Measurements from ENCODE around the gene ATP5MG. TPM values are rescaled to one million over a fixed set of nuclear protein-coding genes. Genes with fewer than 3 reads are reported as not detected.

Gene ATP5MG
- total RNA-seq, 1 experiment from 2014 or later, result 42.5 TPM

- DNase-seq (ENCODE audit: low read depth), result no peak
Observed at GRCh38 chr11:118441770-118442275, 40.4 kb downstream of the ATP5MG start.

- DNase-seq (ENCODE audit: low read depth), result no peak
Observed at GRCh38 chr11:118442301-118442700, 40.9 kb downstream of the ATP5MG start.

- DNase-seq (ENCODE audit: low read depth), result no peak
Observed at GRCh38 chr11:118442908-118443589, 41.6 kb downstream of the ATP5MG start.

GRCh38 chr11:118443590-118444218, 42.3 kb downstream of the ATP5MG start:
- DNase-seq (ENCODE audit: low read depth), result no peak

GRCh38 chr11:118447423-118447822, 46.0 kb downstream of the ATP5MG start:
- no peak for DNase-seq (ENCODE audit: low read depth)

- no peak for DNase-seq (ENCODE audit: low read depth)
Observed at GRCh38 chr11:118448294-118448693, 46.9 kb downstream of the ATP5MG start.

GRCh38 chr11:118449316-118449918, 48.0 kb downstream of the ATP5MG start:
- no peak for DNase-seq (ENCODE audit: low read depth)

GRCh38 chr11:118450451-118450850, 49.0 kb downstream of the ATP5MG start:
- DNase-seq (ENCODE audit: low read depth), result no peak

Other genes with a start within 250 kb of the ATP5MG start
- gene SCN4B, start 248.8 kb upstream of the ATP5MG start, total RNA-seq (2014; rRNA removed), result not detected in 2 replicates
- gene SCN2B, start 225.0 kb upstream of the ATP5MG start, total RNA-seq (2014; rRNA removed), result not detected in 2 replicates
- not detected in 2 replicates for gene JAML, start 176.6 kb upstream of the ATP5MG start, total RNA-seq (2014; rRNA removed)
- gene MPZL3, start 149.2 kb upstream of the ATP5MG start, total RNA-seq (2014; rRNA removed), result 0.06 TPM in 1 of 2 replicates, not detected in the other
- gene MPZL2, start 137.3 kb upstream of the ATP5MG start, total RNA-seq (2014; rRNA removed), result not detected in 2 replicates
- gene CD3E, start 96.9 kb upstream of the ATP5MG start, total RNA-seq (2014; rRNA removed), result not detected in 2 replicates
- gene CD3D, start 58.9 kb upstream of the ATP5MG start, total RNA-seq (2014; rRNA removed), result not detected in 2 replicates
- gene CD3G, start 57.3 kb upstream of the ATP5MG start, total RNA-seq (2014; rRNA removed), result not detected in 2 replicates
- gene UBE4A, start 42.0 kb upstream of the ATP5MG start, total RNA-seq (2014; rRNA removed), result 41.7 and 48.5 TPM in 2 replicates
- 26.5 and 28.1 TPM in 2 replicates for gene KMT2A, start 34.9 kb downstream of the ATP5MG start, total RNA-seq (2014; rRNA removed)
- gene TTC36, start 125.9 kb downstream of the ATP5MG start, total RNA-seq (2014; rRNA removed), result 0.32 and 0.86 TPM in 2 replicates
- 4.6 and 14.1 TPM in 2 replicates for gene TMEM25, start 129.6 kb downstream of the ATP5MG start, total RNA-seq (2014; rRNA removed)
- gene IFT46, start 164.3 kb downstream of the ATP5MG start, total RNA-seq (2014; rRNA removed), result 47.0 and 75.3 TPM in 2 replicates
- gene ARCN1, start 170.8 kb downstream of the ATP5MG start, total RNA-seq (2014; rRNA removed), result 149 and 156 TPM in 2 replicates
- gene PHLDB1, start 206.0 kb downstream of the ATP5MG start, total RNA-seq (2014; rRNA removed), result 79.0 and 88.7 TPM in 2 replicates